Measurements from ENCODE around the gene LRRC3. TPM values are rescaled to one million over a fixed set of nuclear protein-coding genes. Genes with fewer than 3 reads are reported as not detected.
A peak's percentile ranks its signal among the peaks of the same experiment; 100 is the strongest.

Gene LRRC3
- total RNA-seq, 1 donor from 2014 or later = 9.1 TPM

DNA sequence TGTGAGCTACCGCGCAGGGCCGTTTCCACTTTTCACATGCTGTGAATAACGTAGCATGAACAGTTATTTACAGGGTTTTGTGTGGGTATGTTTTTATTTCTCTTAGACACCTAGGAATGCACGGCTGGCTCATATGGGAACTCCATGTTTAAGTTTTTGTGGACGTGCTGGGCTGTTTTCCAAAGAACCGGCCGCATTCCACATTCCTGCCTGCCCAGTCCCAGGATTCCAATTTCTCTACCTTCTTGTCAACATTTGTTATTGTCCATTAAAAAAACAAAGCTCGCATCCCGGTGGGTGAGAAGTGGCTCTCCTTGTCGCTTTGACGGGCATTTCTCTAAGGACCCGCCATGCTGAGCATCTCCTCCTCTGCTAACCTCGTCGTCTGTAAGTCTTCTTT, 47.1 kb upstream of the LRRC3 start:
- Mint-ChIP-seq H3K36me3 (ENCODE audit: low read depth, unreplicated experiment) (peaks cover 11% of the 10 kb centered on the region), H3K4me3 (ENCODE audit: unreplicated experiment) (no peak overlapping the region), H3K9me3 (ENCODE audit: unreplicated experiment) (peaks cover 6% of the 10 kb centered on the region), H3K4me1 (ENCODE audit: unreplicated experiment) (no peaks in the 10 kb centered on the region), H3K27ac (ENCODE audit: unreplicated experiment) (no peak overlapping the region), H3K27me3 (ENCODE audit: unreplicated experiment) (peaks cover 13% of the 10 kb centered on the region)
- TF ChIP-seq, protein P1, sequence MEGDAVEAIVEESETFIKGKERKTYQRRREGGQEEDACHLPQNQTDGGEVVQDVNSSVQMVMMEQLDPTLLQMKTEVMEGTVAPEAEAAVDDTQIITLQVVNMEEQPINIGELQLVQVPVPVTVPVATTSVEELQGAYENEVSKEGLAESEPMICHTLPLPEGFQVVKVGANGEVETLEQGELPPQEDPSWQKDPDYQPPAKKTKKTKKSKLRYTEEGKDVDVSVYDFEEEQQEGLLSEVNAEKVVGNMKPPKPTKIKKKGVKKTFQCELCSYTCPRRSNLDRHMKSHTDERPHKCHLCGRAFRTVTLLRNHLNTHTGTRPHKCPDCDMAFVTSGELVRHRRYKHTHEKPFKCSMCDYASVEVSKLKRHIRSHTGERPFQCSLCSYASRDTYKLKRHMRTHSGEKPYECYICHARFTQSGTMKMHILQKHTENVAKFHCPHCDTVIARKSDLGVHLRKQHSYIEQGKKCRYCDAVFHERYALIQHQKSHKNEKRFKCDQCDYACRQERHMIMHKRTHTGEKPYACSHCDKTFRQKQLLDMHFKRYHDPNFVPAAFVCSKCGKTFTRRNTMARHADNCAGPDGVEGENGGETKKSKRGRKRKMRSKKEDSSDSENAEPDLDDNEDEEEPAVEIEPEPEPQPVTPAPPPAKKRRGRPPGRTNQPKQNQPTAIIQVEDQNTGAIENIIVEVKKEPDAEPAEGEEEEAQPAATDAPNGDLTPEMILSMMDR (IDR thresholded peaks at IDR 0.05; ENCODE audit: unreplicated experiment) = no peak
- DNase-seq (ENCODE audit: low spot score) = no peak

DNA sequence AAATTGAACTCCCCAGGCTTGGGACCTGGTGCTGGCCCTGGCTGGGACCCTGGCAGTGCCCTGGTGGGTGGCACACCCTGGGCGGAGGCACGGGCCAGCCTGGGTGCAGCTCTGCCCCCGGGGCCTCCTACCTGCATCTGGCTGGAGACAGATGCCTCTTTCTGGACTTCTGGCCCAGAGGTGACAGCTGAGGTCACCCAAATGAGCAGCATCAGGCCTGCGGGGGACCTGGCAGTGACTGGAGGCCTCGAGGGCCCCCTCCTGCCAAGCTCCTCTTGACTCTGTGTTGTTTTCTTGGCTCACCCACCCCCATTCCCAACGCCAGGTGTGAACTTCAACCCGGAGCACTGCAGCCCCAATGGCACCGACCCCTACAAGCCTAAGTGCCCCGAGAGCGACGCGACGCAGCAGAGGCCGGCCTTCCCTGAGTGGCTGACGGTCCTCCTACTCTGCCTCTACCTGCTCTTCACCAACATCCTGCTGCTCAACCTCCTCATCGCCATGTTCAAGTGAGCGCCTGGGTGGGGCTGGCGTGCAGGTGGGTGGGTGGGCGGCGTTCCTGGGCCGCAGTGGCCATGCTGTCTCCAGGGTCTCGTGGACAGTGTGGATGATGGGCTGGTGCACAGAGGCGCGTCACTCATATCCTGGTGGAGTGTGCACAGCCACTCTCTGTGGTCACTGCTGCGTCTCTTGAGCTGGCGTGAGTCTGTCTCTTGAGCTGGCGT, 41.6 kb upstream of the LRRC3 start:
- no peak overlapping the region for H3K27ac Mint-ChIP-seq (ENCODE audit: unreplicated experiment)
- peaks cover 6% of the 10 kb centered on the region for H3K27me3 Mint-ChIP-seq (ENCODE audit: unreplicated experiment)
- no peaks in the 10 kb centered on the region for H3K4me1 Mint-ChIP-seq (ENCODE audit: unreplicated experiment)
- H3K9me3 Mint-ChIP-seq (ENCODE audit: unreplicated experiment) = no peaks in the 10 kb centered on the region
- no peak for DNase-seq (ENCODE audit: low spot score)
- no peak overlapping the region for H3K4me3 Mint-ChIP-seq (ENCODE audit: unreplicated experiment)
- H3K36me3 Mint-ChIP-seq (ENCODE audit: low read depth, unreplicated experiment) = peaks cover 3% of the 10 kb centered on the region
- TF ChIP-seq, protein P1 (IDR thresholded peaks at IDR 0.05; ENCODE audit: unreplicated experiment) = no peak

DNA sequence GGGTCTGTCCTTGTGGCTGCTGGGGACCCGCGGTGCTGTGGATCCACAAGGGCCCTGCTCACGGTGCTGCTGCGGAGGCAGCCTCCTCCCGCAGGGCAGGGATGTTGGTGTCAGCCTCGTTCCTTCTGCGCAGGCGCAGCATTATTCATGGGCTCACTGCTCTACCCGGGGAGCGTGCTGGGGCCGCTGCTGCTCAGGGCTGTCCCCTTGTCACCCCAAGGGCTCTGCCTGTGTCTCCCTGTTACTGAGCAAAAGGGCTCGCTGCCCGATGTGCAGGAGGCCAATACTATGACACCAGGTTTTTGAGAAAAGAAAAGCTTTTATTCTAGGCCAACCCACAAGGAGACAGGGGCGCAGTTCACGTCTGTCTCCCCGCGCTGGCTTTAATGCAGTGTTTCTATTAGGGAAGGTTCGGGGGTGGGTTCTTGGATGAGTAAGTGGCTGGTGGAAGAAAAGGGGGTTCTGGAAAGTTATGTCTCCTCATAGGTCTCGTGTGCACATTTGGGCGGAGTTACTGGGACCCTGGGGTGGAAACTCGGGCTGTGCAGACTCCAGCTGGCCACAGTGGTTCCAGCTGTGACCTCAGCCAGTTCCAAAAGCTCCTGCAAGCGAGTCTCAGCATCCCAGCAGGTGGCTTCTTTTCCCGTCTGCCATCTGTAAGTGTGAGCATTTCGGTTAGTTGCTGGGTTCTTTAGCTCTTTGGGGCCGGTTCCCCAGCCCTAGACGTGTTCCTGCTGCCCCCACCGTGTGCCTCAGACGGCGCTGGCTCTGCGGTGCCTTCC, 40.8 kb upstream of the LRRC3 start:
- Mint-ChIP-seq H3K27ac (ENCODE audit: unreplicated experiment) (no peak overlapping the region), H3K4me1 (ENCODE audit: unreplicated experiment) (no peaks in the 10 kb centered on the region)

DNA sequence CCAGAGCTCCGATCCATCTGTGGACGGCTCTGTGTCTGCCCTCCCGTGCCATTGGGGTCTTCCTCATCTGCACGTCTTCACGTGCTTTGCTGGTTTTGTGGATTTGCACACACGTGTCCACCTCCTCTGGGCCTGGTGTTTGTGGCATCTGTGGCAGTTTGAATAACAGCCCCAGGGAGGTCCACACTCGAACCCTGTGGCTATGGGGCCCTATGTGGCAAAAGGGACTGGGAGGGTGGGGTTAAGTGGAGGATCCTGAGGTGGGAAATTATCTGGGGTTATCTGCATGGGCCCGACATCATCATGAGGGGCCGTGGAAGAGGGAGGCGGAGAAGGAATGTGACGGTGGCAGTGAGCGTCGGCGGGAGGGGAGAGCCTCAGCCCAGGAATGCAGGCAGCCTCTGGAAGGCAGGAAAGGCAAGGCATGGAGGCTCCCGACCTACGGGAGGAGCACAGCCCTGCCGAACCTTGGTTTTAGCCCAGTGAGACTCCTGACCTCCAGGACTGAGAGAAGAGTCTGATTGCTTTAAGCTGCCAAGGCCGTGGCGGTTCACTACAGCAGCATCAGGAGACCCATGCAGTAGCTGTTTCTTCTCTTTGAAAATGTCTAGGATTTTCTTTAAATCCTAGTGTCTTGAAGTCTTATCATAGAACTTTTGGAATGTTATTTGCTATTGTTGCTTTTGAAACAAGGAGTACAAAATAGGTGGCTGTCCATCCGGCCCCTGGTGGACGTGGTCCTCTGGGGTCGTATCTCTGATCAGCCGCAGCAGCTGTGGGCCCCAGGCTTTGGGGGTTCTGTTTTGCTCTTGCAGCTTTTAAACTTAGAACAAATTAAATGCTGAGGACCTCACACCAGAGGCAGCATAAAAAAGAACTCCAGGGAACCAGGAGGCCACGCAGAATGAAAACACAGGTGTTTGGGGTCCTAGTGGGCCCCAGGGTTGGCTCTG, 40.0 kb upstream of the LRRC3 start:
- H3K27me3 Mint-ChIP-seq (ENCODE audit: unreplicated experiment) = peaks cover 5% of the 10 kb centered on the region
- no peaks in the 10 kb centered on the region for H3K4me1 Mint-ChIP-seq (ENCODE audit: unreplicated experiment)
- TF ChIP-seq, protein P1 (IDR thresholded peaks at IDR 0.05; ENCODE audit: unreplicated experiment) = no peak
- peaks cover 8% of the 10 kb centered on the region for H3K36me3 Mint-ChIP-seq (ENCODE audit: low read depth, unreplicated experiment)
- H3K9me3 Mint-ChIP-seq (ENCODE audit: unreplicated experiment) = peaks cover 5% of the 10 kb centered on the region
- H3K4me3 Mint-ChIP-seq (ENCODE audit: unreplicated experiment) = peak overlapping the region; percentile 9
- DNase-seq (ENCODE audit: low spot score) = no peak
- H3K27ac Mint-ChIP-seq (ENCODE audit: unreplicated experiment) = no peak overlapping the region

More for the DNA sequence above, 40.8 kb upstream of the LRRC3 start:
- Mint-ChIP-seq H3K4me3 (ENCODE audit: unreplicated experiment) (no peak overlapping the region), H3K27me3 (ENCODE audit: unreplicated experiment) (peaks cover 5% of the 10 kb centered on the region), H3K36me3 (ENCODE audit: low read depth, unreplicated experiment) (peaks cover 4% of the 10 kb centered on the region), H3K9me3 (ENCODE audit: unreplicated experiment) (peaks cover 3% of the 10 kb centered on the region)
- DNase-seq (ENCODE audit: low spot score) = no peak
- TF ChIP-seq, protein P1 (IDR thresholded peaks at IDR 0.05; ENCODE audit: unreplicated experiment) = no peak
